Testis (tissue), 2 donors: ENCODE results near the gene CDRT4.

Experiments used
- POLR2A ChIP-seq: fragments of 450-650 bp; IDR thresholded peaks from one replicate; pipeline ENCODE4 v1.6.1; 2017; ENCODE audit warnings: antibody characterized with exemption, mild to moderate bottlenecking, moderate library complexity
- TF ChIP-seq, protein P1 (sequence below), 3 experiments: fragments of 450-650 bp in 2 of 3; fragments of 200-600 bp in 1 of 3; sonication (generic) in 1 of 3; IDR thresholded peaks; one replicate each; pipeline ENCODE4 v1.5.1; 2016 to 2019; ENCODE audit warnings: antibody characterized with exemption in 3 of 3, mild to moderate bottlenecking in 2 of 3, moderate library complexity in 1 of 3

DNA sequence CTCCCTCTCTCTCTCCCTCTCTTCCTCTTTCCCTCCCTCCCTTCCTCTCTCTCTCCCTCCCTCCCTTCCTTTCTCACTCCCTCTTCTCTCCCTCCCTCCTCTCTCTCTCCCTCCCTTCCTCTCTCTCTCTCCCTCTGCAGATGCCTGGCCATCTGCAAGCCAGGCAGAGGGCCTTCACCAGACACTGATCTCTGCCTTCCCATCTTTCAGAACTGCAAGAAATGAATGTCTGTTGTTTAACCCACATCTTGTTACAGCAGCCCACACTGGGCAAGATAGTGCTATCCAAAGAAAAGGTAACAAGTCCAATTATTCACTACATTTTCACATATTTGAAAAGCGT lies 26.2 kb upstream of the CDRT4 start:
- TF ChIP-seq, protein P1, sequence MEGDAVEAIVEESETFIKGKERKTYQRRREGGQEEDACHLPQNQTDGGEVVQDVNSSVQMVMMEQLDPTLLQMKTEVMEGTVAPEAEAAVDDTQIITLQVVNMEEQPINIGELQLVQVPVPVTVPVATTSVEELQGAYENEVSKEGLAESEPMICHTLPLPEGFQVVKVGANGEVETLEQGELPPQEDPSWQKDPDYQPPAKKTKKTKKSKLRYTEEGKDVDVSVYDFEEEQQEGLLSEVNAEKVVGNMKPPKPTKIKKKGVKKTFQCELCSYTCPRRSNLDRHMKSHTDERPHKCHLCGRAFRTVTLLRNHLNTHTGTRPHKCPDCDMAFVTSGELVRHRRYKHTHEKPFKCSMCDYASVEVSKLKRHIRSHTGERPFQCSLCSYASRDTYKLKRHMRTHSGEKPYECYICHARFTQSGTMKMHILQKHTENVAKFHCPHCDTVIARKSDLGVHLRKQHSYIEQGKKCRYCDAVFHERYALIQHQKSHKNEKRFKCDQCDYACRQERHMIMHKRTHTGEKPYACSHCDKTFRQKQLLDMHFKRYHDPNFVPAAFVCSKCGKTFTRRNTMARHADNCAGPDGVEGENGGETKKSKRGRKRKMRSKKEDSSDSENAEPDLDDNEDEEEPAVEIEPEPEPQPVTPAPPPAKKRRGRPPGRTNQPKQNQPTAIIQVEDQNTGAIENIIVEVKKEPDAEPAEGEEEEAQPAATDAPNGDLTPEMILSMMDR (IDR thresholded peaks at IDR 0.05) = no peak
- TF ChIP-seq POLR2A = no peak
